SK-N-SH treated with all-trans-retinoic acid at 6 μM for 48 hours (cell line): Measurements from ENCODE around the gene COL26A1.

Experiments
- ATAC-seq: fragments of 200-7000 bp; cut with Tn5 transposase; 3 replicates; pipeline ENCODE4 v1.9.1; 2020; ENCODE audit warnings: mild to moderate bottlenecking, moderate library complexity
- ARNTL ChIP-seq: fragments of 450-650 bp; formaldehyde crosslinking; IDR thresholded peaks from 2 replicates; pipeline ENCODE4 v1.5.0; 2020; ENCODE audit warnings: low read depth, mild to moderate bottlenecking, moderate library complexity, borderline replicate concordance
- BACH2 ChIP-seq: fragments of 250-450 bp; sonication (Bioruptor Pico); IDR thresholded peaks from 2 replicates; pipeline ENCODE4 v1.9.0; 2021; ENCODE audit warnings: mild to moderate bottlenecking, borderline replicate concordance
- CREB5 ChIP-seq: fragments of 250-450 bp; sonication (Bioruptor Pico); IDR thresholded peaks from 2 replicates; pipeline ENCODE4 v1.5.1; 2020; ENCODE audit warnings: low read depth, mild to moderate bottlenecking, moderate library complexity
- CSDC2 ChIP-seq: fragments of 250-450 bp; sonication (Bioruptor Pico); IDR thresholded peaks from 2 replicates; pipeline ENCODE4 v1.5.0; 2020; ENCODE audit warnings: mild to moderate bottlenecking, moderate library complexity
- ESRRG ChIP-seq: fragments of 250-450 bp; sonication (Bioruptor Pico); IDR thresholded peaks from 2 replicates; pipeline ENCODE4 v1.6.1; 2021; ENCODE audit warnings: mild to moderate bottlenecking
- GLIS3 ChIP-seq: fragments of 250-450 bp; sonication (Bioruptor Pico); IDR thresholded peaks from 2 replicates; pipeline ENCODE4 v1.5.0; 2020; ENCODE audit warnings: mild to moderate bottlenecking, moderate library complexity
- ISL1 ChIP-seq: fragments of 250-450 bp; sonication (Bioruptor Pico); IDR thresholded peaks from 2 replicates; pipeline ENCODE4 v2.1.2; 2022; ENCODE audit warnings: mild to moderate bottlenecking, moderate library complexity
- OSR1 ChIP-seq: fragments of 250-450 bp; sonication (Bioruptor Pico); IDR thresholded peaks from 2 replicates; pipeline ENCODE4 v1.8.0; 2022; ENCODE audit warnings: moderate library complexity, mild to moderate bottlenecking, inconsistent platforms
- POU6F1 ChIP-seq: fragments of 250-450 bp; sonication (Bioruptor Pico); IDR thresholded peaks from 2 replicates; pipeline ENCODE4 v1.8.0; 2021; ENCODE audit warnings: low read depth, mild to moderate bottlenecking, moderate library complexity, borderline replicate concordance
- PPARA ChIP-seq: fragments of 250-450 bp; sonication (Bioruptor Pico); IDR thresholded peaks from 2 replicates; pipeline ENCODE4 v1.5.0; 2020; ENCODE audit warnings: mild to moderate bottlenecking, borderline replicate concordance
- RARB ChIP-seq: fragments of 250-450 bp; sonication (Bioruptor Pico); IDR thresholded peaks from 2 replicates; pipeline ENCODE4 v1.8.0; 2021; ENCODE audit warnings: mild to moderate bottlenecking, moderate library complexity
- SNAI2 ChIP-seq: fragments of 250-450 bp; sonication (Bioruptor Pico); IDR thresholded peaks from 2 replicates; pipeline ENCODE4 v1.5.0; 2020; ENCODE audit warnings: mild to moderate bottlenecking, moderate library complexity
- TCF4 ChIP-seq: fragments of 250-450 bp; sonication (Bioruptor Pico); IDR thresholded peaks from 2 replicates; pipeline ENCODE4 v1.8.0; 2021; ENCODE audit warnings: mild to moderate bottlenecking, moderate library complexity, borderline replicate concordance
- TOX ChIP-seq: fragments of 250-450 bp; sonication (Bioruptor Pico); IDR thresholded peaks from 2 replicates; pipeline ENCODE4 v1.8.0; 2021; ENCODE audit warnings: mild to moderate bottlenecking, moderate library complexity, borderline replicate concordance
- ZC3H10 ChIP-seq: fragments of 250-450 bp; sonication (Bioruptor Pico); IDR thresholded peaks from 2 replicates; pipeline ENCODE4 v1.5.1; 2021; ENCODE audit warnings: mild to moderate bottlenecking, moderate library complexity
- ZFP3 ChIP-seq: fragments of 250-450 bp; sonication (Bioruptor Pico); IDR thresholded peaks from 2 replicates; pipeline ENCODE4 v1.5.0; 2020; ENCODE audit warnings: mild to moderate bottlenecking, moderate library complexity
- ZNF565 ChIP-seq: fragments of 450-650 bp; formaldehyde crosslinking; conservative IDR thresholded peaks from 2 replicates; pipeline ENCODE4 v1.5.0; 2020; ENCODE audit warnings: low read depth, mild to moderate bottlenecking, moderate library complexity
- ZNF8 ChIP-seq: fragments of 450-650 bp; formaldehyde crosslinking; IDR thresholded peaks from 2 replicates; pipeline ENCODE4 v1.5.0; 2020; ENCODE audit warnings: mild to moderate bottlenecking, moderate library complexity
- TF ChIP-seq, protein P1 (sequence below): fragments of 250-450 bp; sonication (Bioruptor Pico); IDR thresholded peaks from 2 replicates; pipeline ENCODE4 v1.5.0; 2020; ENCODE audit warnings: mild to moderate bottlenecking, moderate library complexity
- TF ChIP-seq, protein P2 (sequence below): fragments of 250-450 bp; sonication (Bioruptor Pico); IDR thresholded peaks from 2 replicates; pipeline ENCODE4 v1.8.0; 2020; ENCODE audit warnings: mild to moderate bottlenecking, moderate library complexity, borderline replicate concordance

The COL26A1 gene

DNA sequence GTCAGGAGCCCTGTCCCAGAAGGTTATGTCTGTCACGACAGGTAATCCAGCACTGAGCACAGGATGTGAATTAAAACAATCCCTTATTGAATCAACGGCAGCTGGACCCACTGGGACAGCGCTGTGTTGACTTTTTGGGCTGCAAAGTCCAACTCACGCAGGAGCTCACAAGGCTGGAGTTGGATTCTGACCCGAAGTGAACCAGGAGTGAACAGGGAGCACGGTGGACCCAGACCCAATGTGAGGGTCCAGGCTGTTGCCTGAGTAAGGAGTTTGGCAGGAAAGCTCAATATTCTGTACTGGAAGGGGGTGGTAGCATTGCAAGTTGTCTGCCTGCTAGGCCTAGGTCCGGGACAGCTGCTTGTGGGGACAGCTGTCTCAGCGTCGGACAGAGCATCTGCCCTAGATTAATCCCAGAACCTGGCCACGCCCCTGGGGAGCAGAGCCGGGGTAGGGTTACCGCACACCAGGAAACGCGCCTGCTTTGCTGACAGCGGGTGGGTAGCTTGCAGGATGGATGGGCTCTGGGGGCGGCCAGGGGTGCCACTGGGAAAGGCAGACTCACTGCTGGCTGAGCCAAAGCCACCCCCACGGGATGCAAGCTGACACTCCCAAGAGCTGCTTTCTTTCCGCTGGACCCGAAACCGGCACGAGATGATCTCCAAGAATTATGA is 24.0 kb downstream of the COL26A1 start:
- TF ChIP-seq ESRRG (CRISPR knock-in tag) (no peak), OSR1 (CRISPR knock-in tag) (no peak), TCF4 (peak; percentile 36; the same call in 1 of the 2 replicates)
- TF ChIP-seq, all 23 proteins: peak for 1
- peak; percentile 94 for ATAC-seq

- TF ChIP-seq SNAI2 (CRISPR knock-in tag) (no peak), ZNF8 (no peak), TCF4 (peak; percentile 84; the same call in 1 of the 2 replicates), ARNTL (CRISPR knock-in tag) (no peak), ZC3H10 (CRISPR knock-in tag) (no peak), RARB (no peak)
- TF ChIP-seq, protein P1, sequence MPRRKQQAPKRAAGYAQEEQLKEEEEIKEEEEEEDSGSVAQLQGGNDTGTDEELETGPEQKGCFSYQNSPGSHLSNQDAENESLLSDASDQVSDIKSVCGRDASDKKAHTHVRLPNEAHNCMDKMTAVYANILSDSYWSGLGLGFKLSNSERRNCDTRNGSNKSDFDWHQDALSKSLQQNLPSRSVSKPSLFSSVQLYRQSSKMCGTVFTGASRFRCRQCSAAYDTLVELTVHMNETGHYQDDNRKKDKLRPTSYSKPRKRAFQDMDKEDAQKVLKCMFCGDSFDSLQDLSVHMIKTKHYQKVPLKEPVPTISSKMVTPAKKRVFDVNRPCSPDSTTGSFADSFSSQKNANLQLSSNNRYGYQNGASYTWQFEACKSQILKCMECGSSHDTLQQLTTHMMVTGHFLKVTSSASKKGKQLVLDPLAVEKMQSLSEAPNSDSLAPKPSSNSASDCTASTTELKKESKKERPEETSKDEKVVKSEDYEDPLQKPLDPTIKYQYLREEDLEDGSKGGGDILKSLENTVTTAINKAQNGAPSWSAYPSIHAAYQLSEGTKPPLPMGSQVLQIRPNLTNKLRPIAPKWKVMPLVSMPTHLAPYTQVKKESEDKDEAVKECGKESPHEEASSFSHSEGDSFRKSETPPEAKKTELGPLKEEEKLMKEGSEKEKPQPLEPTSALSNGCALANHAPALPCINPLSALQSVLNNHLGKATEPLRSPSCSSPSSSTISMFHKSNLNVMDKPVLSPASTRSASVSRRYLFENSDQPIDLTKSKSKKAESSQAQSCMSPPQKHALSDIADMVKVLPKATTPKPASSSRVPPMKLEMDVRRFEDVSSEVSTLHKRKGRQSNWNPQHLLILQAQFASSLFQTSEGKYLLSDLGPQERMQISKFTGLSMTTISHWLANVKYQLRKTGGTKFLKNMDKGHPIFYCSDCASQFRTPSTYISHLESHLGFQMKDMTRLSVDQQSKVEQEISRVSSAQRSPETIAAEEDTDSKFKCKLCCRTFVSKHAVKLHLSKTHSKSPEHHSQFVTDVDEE (CRISPR knock-in tag): peak; percentile 51; the same call in 1 of the 2 replicates
- ATAC-seq: peak; percentile 20; the same call in 2 of the 3 replicates
These were observed 28.2 kb downstream of the COL26A1 start for GRCh38 chr7:101390901-101391301.

DNA sequence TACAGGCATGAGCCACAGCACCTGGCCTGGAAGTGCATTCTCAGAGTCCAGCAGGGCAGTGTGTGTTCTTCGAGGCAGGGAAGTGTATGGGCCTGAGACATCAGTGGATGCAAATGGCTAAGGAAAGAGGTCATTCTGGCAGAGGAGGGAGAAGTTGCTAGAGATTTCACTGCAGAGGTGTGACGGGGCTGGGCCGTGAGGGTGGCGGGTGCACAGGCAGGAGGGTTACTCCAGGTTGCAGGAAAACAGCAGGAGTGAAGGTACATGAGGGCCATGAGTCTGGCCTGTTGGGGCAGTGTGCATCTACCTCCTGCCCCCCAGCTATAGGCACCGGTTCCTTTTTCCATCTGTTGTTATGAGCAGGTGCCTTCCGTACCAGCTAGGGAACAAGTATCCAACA is 29.3 kb downstream of the COL26A1 start:
- TF ChIP-seq ISL1 (CRISPR knock-in tag) (no peak), CREB5 (CRISPR knock-in tag) (no peak), PPARA (CRISPR knock-in tag) (no peak), RARB (no peak), SNAI2 (CRISPR knock-in tag) (no peak), POU6F1 (no peak), TOX (CRISPR knock-in tag) (no peak), TCF4 (no peak), BACH2 (CRISPR knock-in tag) (no peak)
- TF ChIP-seq, protein P2, sequence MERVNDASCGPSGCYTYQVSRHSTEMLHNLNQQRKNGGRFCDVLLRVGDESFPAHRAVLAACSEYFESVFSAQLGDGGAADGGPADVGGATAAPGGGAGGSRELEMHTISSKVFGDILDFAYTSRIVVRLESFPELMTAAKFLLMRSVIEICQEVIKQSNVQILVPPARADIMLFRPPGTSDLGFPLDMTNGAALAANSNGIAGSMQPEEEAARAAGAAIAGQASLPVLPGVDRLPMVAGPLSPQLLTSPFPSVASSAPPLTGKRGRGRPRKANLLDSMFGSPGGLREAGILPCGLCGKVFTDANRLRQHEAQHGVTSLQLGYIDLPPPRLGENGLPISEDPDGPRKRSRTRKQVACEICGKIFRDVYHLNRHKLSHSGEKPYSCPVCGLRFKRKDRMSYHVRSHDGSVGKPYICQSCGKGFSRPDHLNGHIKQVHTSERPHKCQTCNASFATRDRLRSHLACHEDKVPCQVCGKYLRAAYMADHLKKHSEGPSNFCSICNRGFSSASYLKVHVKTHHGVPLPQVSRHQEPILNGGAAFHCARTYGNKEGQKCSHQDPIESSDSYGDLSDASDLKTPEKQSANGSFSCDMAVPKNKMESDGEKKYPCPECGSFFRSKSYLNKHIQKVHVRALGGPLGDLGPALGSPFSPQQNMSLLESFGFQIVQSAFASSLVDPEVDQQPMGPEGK (CRISPR knock-in tag): no peak
- no peak for ATAC-seq

DNA sequence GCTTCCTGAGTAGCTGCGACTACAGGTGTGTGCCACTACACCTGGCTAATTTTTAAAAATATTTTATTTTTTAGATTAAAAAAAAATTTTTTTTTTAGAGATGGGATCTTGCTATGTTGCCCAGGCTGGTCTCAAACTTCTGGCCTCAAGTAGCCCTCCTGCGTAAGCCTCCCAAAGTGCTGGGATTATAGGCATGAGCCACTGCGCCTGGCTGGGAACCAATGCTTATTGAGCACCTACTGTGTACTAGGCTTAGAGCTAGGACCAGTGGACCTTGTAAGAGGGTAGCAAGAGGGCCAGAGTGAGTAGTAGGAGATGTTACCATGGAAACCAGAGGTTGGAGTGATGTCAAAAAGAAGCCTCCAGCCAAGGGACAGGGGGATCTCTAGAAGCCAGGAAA is 31.2 kb downstream of the COL26A1 start:
- TF ChIP-seq RARB (no peak), POU6F1 (no peak), ZFP3 (CRISPR knock-in tag) (no peak), CSDC2 (CRISPR knock-in tag) (no peak), ZNF8 (no peak), ZC3H10 (CRISPR knock-in tag) (no peak), BACH2 (CRISPR knock-in tag) (no peak), ZNF565 (no peak), ESRRG (CRISPR knock-in tag) (no peak), PPARA (CRISPR knock-in tag) (no peak), CREB5 (CRISPR knock-in tag) (no peak), GLIS3 (CRISPR knock-in tag) (no peak)
- TF ChIP-seq, protein P1 (CRISPR knock-in tag): no peak
- ATAC-seq: no peak
